K562 (cell line): ENCODE results near the gene RYR1. TPM values are rescaled to one million over a fixed set of nuclear protein-coding genes. Genes with fewer than 3 reads are reported as not detected.

Experiments used
- ATAC-seq: fragments of 200-7000 bp; cut with Tn5 transposase; 3 replicates; pipeline ENCODE4 v1.9.1; 2020; ENCODE audit warnings: moderate library complexity
- BruUV-seq: library from RNA; stranded (reverse); fragments of 400-500 nt; replicated peaks from 2 replicates; lab custom pipeline; 2021; lab: Mats Ljungman, UMichigan
- CTCF ChIA-PET: fragments of 300-600 bp; formaldehyde crosslinking; extraction: SDS; loops from one replicate; lab custom pipeline; 2021; ENCODE audit warnings: low intra/inter-chr PET ratio; lab: Yijun Ruan, JAX
- POLR2A ChIA-PET: fragments of 300-600, 350-650 bp; sonication (Branson Sonifier 250); formaldehyde crosslinking; extraction: SDS; loops from one replicate; lab custom pipeline; 2021; ENCODE audit warnings: antibody characterized with exemption, inconsistent platforms; lab: Yijun Ruan, JAX
- DNase-seq, 4 experiments: peaks; one replicate each; pipeline versions ENCODE4 v3.0.0 to v3.0.0-alpha.2; 2011 to 2018; ENCODE audit warnings: low spot score in 3 of 4, mixed read lengths in 3 of 4; ENCODE audit errors: extremely low read depth in 1 of 4
- FAIRE-seq: peaks from 2 replicates; lab custom pipeline; 2011; peaks lifted over from hg19 to GRCh38; lab: Jason Lieb, UNC
- H2AFZ ChIP-seq: 2 replicates; pipeline ENCODE4 v1.6.0; 2011; ENCODE audit warnings: low read depth, low read length, control low read depth, inconsistent platforms
- H3K27ac ChIP-seq: fragments of 200-600 bp; 3 replicates; pipeline ENCODE4 v1.8.0; 2011; ENCODE audit warnings: low read depth, mild to moderate bottlenecking, control low read depth, inconsistent platforms, low read length, moderate library complexity, mixed read lengths; ENCODE audit errors: extremely low read depth
- H3K27me3 ChIP-seq, 2 experiments: fragments of 300-600 bp in 1 of 2; 2 replicates in 1 of 2; 3 replicates in 1 of 2; pipeline versions ENCODE4 v1.6.0 to v1.8.0; 2011; ENCODE audit warnings: inconsistent platforms in 2 of 2, low read length in 2 of 2, mild to moderate bottlenecking in 1 of 2, mixed read lengths in 1 of 2, moderate library complexity in 1 of 2; ENCODE audit not compliant: control insufficient read depth in 2 of 2, insufficient read depth in 2 of 2
- H3K36me3 ChIP-seq: fragments of 300-600 bp; 3 replicates; pipeline ENCODE4 v1.8.0; 2011; ENCODE audit warnings: mild to moderate bottlenecking, low read length, inconsistent platforms; ENCODE audit not compliant: control insufficient read depth, insufficient read depth
- H3K4me1 ChIP-seq, 2 experiments: fragments of 200-600 bp in 1 of 2; replicated peaks in 1 of 2; 2 replicates in 1 of 2; 3 replicates in 1 of 2; pipeline versions ENCODE4 v1.5.1 to v1.8.0; 2011; ENCODE audit warnings: inconsistent platforms in 2 of 2, low read length in 2 of 2, mild to moderate bottlenecking in 1 of 2, mixed read lengths in 1 of 2, moderate library complexity in 1 of 2; ENCODE audit not compliant: control insufficient read depth in 2 of 2, insufficient read depth in 2 of 2
- H3K4me2 ChIP-seq: 2 replicates; pipeline ENCODE4 v1.6.1; 2011; ENCODE audit warnings: low read length, control low read depth, inconsistent platforms, mixed read lengths; ENCODE audit not compliant: insufficient read depth
- H3K4me3 ChIP-seq: fragments of 200-600 bp; sonication (generic), shearing (Covaris generic); 2 replicates; pipeline ENCODE4 v1.5.1; 2016; ENCODE audit warnings: control low read depth, inconsistent platforms
- H3K79me2 ChIP-seq: fragments of 200-600 bp; 3 replicates; pipeline ENCODE4 v1.8.0; 2011; ENCODE audit warnings: low read length, inconsistent platforms; ENCODE audit not compliant: control insufficient read depth, insufficient read depth
- H3K9ac ChIP-seq, 2 experiments: 2 replicates each; pipeline versions ENCODE4 v1.6.0 to v1.6.1; 2011; ENCODE audit warnings: low read depth in 2 of 2, low read length in 2 of 2, control low read depth in 1 of 2, inconsistent platforms in 1 of 2, mild to moderate bottlenecking in 1 of 2, mixed read lengths in 1 of 2; ENCODE audit not compliant: insufficient read depth in 1 of 2
- H3K9me1 ChIP-seq: one replicate; pipeline ENCODE4 v1.6.0; 2011; ENCODE audit warnings: inconsistent platforms, mild to moderate bottlenecking, low read length, moderate library complexity; ENCODE audit not compliant: control insufficient read depth, insufficient read depth
- H3K9me3 ChIP-seq: replicated peaks from 2 replicates; pipeline ENCODE4 v1.5.1; 2011; ENCODE audit warnings: low read depth, low read length, inconsistent platforms; ENCODE audit not compliant: control insufficient read depth, insufficient read depth
- H4K20me1 ChIP-seq: replicated peaks from 2 replicates; pipeline ENCODE4 v1.6.1; 2011; ENCODE audit warnings: low read length, inconsistent platforms, mixed read lengths; ENCODE audit not compliant: control insufficient read depth, insufficient read depth
- DNMT1 ChIP-seq: fragments of 450-650 bp; IDR thresholded peaks from 2 replicates; pipeline ENCODE4 v1.6.1; 2016; ENCODE audit warnings: antibody characterized with exemption, mild to moderate bottlenecking
- MITF ChIP-seq: IDR thresholded peaks from 2 replicates; pipeline ENCODE4 v1.6.1; 2014; ENCODE audit warnings: antibody characterized with exemption
- SRSF9 ChIP-seq: fragments of 200-400 bp; formaldehyde crosslinking; IDR thresholded peaks from 2 replicates; pipeline ENCODE4 v1.6.1; 2017; ENCODE audit warnings: low read depth, low read length, borderline replicate concordance
- UBTF ChIP-seq, 2 experiments: IDR thresholded peaks; 2 replicates each; pipeline ENCODE4 v1.6.1; 2012; ENCODE audit warnings: improper control_type of control experiment in 2 of 2, low read depth in 2 of 2, low read length in 2 of 2, borderline replicate concordance in 1 of 2
- ZNF121 ChIP-seq: sonication (generic); formaldehyde crosslinking; conservative IDR thresholded peaks from 2 replicates; pipeline ENCODE4 v1.8.0; 2022; ENCODE audit warnings: missing genetic modification reagents
- WGBS: fragments of 100-300 bp; shearing (Covaris generic); methylation state at CpG from one replicate; pipeline ENCODE4 v1.1.6; 2016; ENCODE audit warnings: low coverage, mixed read lengths; ENCODE audit not compliant: insufficient coverage; ENCODE audit errors: missing lambda C conversion rate; 5-methylcytosine and 5-hydroxymethylcytosine counted together
- in situ Hi-C: fragments of 300-500 bp; cut with MboI; formaldehyde crosslinking; loops from 4 replicates; pipeline ENCODE4 v1.15.0; 2018; ENCODE audit warnings: inconsistent platforms, mixed read lengths
- intact Hi-C: fragments of 100-400 bp; cut with micrococcal nuclease; formaldehyde crosslinking; loops from 2 replicates; pipeline ENCODE4 v1.14.2; 2022
- polyA plus RNA-seq, 8 experiments: library from polyadenylated mRNA; depleted of rRNA in 4 of 8; stranded (reverse) in 5 of 8; unstranded in 3 of 8; fragments of >200 nt; fragmentation: Nextera tagmentation in 2 of 8; fragmentation: Illumina TruSeq in 1 of 8; extraction: Ambion mirVana in 2 of 8; extraction: Trizol in 1 of 8; gene quantifications; 2 replicates each; pipeline versions ENCODE4 v1.2.1 to v1.2.3, GENCODE V29; 2011 to 2014; ENCODE audit warnings: inconsistent platforms in 1 of 8, missing spikeins in 1 of 8
- total RNA-seq, 7 experiments: library from RNA; depleted of rRNA in 6 of 7; stranded (reverse); fragments of >200 nt in 6 of 7; fragmentation: Illumina TruSeq in 2 of 7; extraction: Trizol in 2 of 7; gene quantifications; 2 replicates each; pipeline versions ENCODE4 v1.2.1 to v1.2.3, GENCODE V29; 2011 to 2021; ENCODE audit warnings: low replicate concordance in 1 of 7

RYR1 gene
- total and polyA plus RNA-seq, 9 of the 15 experiments (the other 6 are each of a cell fraction or from before 2014, with no cell fraction given) = 0.11 to 7.4 (median 3.7) TPM

- TF ChIP-seq UBTF (IDR thresholded peaks at IDR 0.05; ENCODE audit: borderline replicate concordance in 1 of 2, low read depth in 2 of 2, low read length in 2 of 2) (no peak), MITF (no peak)
These were observed 85.7 kb downstream of the RYR1 start (continued) for GRCh38 chr19:38519168-38519567.

- WGBS = 56% methylated on average over 5 of the region's 6 CpGs
- FAIRE-seq = no peak
- Histone ChIP-seq H3K27me3 (no peaks in the 10 kb centered on the region), H3K9me1 (no peaks in the 10 kb centered on the region), H4K20me1 (no peaks in the 10 kb centered on the region), H3K4me2 (no peak overlapping the region), H3K79me2 (no peaks in the 10 kb centered on the region), H3K27ac (no peak overlapping the region), H3K9ac (no peak overlapping the region), H3K9me3 (no peaks in the 10 kb centered on the region), H3K4me1 (peaks cover 2 to 20% of the 10 kb centered on the region in 2 experiments; a peak in 2 of 5 replicates), H3K36me3 (no peaks in the 10 kb centered on the region), H2AFZ (no peak overlapping the region), H3K4me3 (no peak overlapping the region)
- no peak for DNase-seq
- ATAC-seq = no peak
- BruUV-seq = no TSS peak
- intact Hi-C loops (loop anchor here (10.0 kb wide), 2 partner anchors 115 to 415 kb away; partner anchors contain the start of genes MRPS12 and SARS2), in situ Hi-C loops (loop anchor here (10.0 kb wide), 1 partner anchor 405 kb away; no protein-coding TSS in a partner anchor)
- ChIA-PET POLR2A (interaction anchor here (0.6 kb wide), 3 partner anchors 75 to 1201 kb away, joined by 3 read pairs; partner anchors contain the start of gene FBXO27), CTCF (no interaction called here)
- no peak for TF ChIP-seq SRSF9
- TF ChIP-seq ZNF121 (CRISPR knock-in tag) = peak; percentile 77
- TF ChIP-seq DNMT1 = no peak
These were observed 86.5 kb downstream of the RYR1 start for GRCh38 chr19:38519988-38520387.
